PC-3 (cell line): ENCODE data around the gene SCFD1. TPM values are rescaled to one million over a fixed set of nuclear protein-coding genes. Genes with fewer than 3 reads are reported as not detected.
A peak's percentile ranks its signal among the peaks of the same experiment; 100 is the strongest.

Experiments used
- ATAC-seq: fragments of 200-7000 bp; cut with Tn5 transposase; 2 replicates; pipeline ENCODE4 v1.9.1; 2020; ENCODE audit warnings: mild to moderate bottlenecking, moderate library complexity
- BruUV-seq: library from RNA; stranded (reverse); fragments of 400-500 nt; replicated peaks from 2 replicates; lab custom pipeline; 2021; lab: Mats Ljungman, UMichigan
- CTCF ChIA-PET: fragments of 300-600 bp; sonication (Branson Sonifier 250); formaldehyde crosslinking; loops from one replicate; lab custom pipeline; 2022; ENCODE audit warnings: antibody characterized with exemption; lab: Charles Lee
- POLR2A ChIA-PET: fragments of 300-600 bp; sonication (Branson Sonifier 250); formaldehyde crosslinking; loops from one replicate; lab custom pipeline; 2022; ENCODE audit warnings: antibody characterized with exemption; ENCODE audit not compliant: unreplicated experiment; lab: Charles Lee
- DNase-seq: peaks from one replicate; pipeline ENCODE4 v3.0.0-alpha.2; 2015
- H2AFZ ChIP-seq: fragments of 300-600 bp; sonication (generic); 2 replicates; pipeline ENCODE4 v1.6.0; 2016; ENCODE audit warnings: antibody characterized with exemption, low read length
- H3F3A ChIP-seq: fragments of 300-600 bp; sonication (generic); one replicate; pipeline ENCODE4 v1.6.0; 2017; ENCODE audit warnings: antibody characterized with exemption, low read length, control low read depth, mild to moderate bottlenecking; ENCODE audit not compliant: unreplicated experiment
- H3K27ac ChIP-seq: fragments of 300-600 bp; sonication (generic); 2 replicates; pipeline ENCODE4 v1.5.1; 2016; ENCODE audit warnings: mild to moderate bottlenecking, low read length
- H3K27me3 ChIP-seq: fragments of 300-600 bp; sonication (generic); 2 replicates; pipeline ENCODE4 v1.6.1; 2016; ENCODE audit warnings: low read length, mixed read lengths
- H3K36me3 ChIP-seq: fragments of 300-600 bp; sonication (generic); 2 replicates; pipeline ENCODE4 v1.6.1; 2016; ENCODE audit warnings: low read depth, mixed run types, low read length, mixed read lengths
- H3K4me1 ChIP-seq: fragments of 300-600 bp; sonication (generic); 2 replicates; pipeline ENCODE4 v1.5.1; 2016; ENCODE audit warnings: low read length; ENCODE audit not compliant: insufficient read depth
- H3K4me2 ChIP-seq: fragments of 300-600 bp; sonication (generic); 2 replicates; pipeline ENCODE4 v1.6.0; 2016; ENCODE audit warnings: low read length
- H3K4me3 ChIP-seq: fragments of 300-600 bp; sonication (generic); 2 replicates; pipeline ENCODE4 v1.5.1; 2016; ENCODE audit warnings: mild to moderate bottlenecking, low read length, mixed read lengths
- H3K79me2 ChIP-seq: fragments of 300-600 bp; sonication (generic); 2 replicates; pipeline ENCODE4 v1.6.1; 2017; ENCODE audit warnings: low read length, mixed read lengths
- H3K9ac ChIP-seq: fragments of 300-600 bp; sonication (generic); 2 replicates; pipeline ENCODE4 v1.6.0; 2016; ENCODE audit warnings: mild to moderate bottlenecking, low read length
- H3K9me2 ChIP-seq: fragments of 300-600 bp; sonication (generic); replicated peaks from 2 replicates; pipeline ENCODE4 v1.6.1; 2016; ENCODE audit warnings: mixed run types, low read length, mixed read lengths
- H3K9me3 ChIP-seq: fragments of 300-600 bp; sonication (generic); 2 replicates; pipeline ENCODE4 v1.6.1; 2016; ENCODE audit warnings: low read length, mixed read lengths
- H4K20me1 ChIP-seq: fragments of 300-600 bp; sonication (generic); 2 replicates; pipeline ENCODE4 v1.6.1; 2016; ENCODE audit warnings: low read length, mixed read lengths
- EZH2 ChIP-seq: fragments of 300-600 bp; sonication (generic); IDR thresholded peaks from one replicate; pipeline ENCODE4 v1.6.1; 2017; ENCODE audit warnings: antibody characterized with exemption, mild to moderate bottlenecking, low read length; ENCODE audit not compliant: unreplicated experiment
- EZH2phosphoT487 ChIP-seq: fragments of 300-600 bp; sonication (generic); IDR thresholded peaks from 2 replicates; pipeline ENCODE4 v1.6.1; 2018; ENCODE audit warnings: mild to moderate bottlenecking, antibody characterized with exemption, low read length, borderline replicate concordance
- intact Hi-C: fragments of 100-400 bp; cut with micrococcal nuclease; formaldehyde crosslinking; loops from 2 replicates; pipeline ENCODE4 v1.9.0; 2023
- total RNA-seq: library from RNA; depleted of rRNA; stranded (reverse); fragments of >200 nt; gene quantifications from 2 replicates; pipeline ENCODE4 v1.2.3, GENCODE V29; 2014
- TF ChIP-seq, protein P1 (sequence below): fragments of 300-600 bp; sonication (generic); conservative IDR thresholded peaks from 2 replicates; pipeline ENCODE4 v1.5.1; 2017; ENCODE audit warnings: antibody characterized with exemption, low read depth, mild to moderate bottlenecking, low read length

The SCFD1 gene
- total RNA-seq, 1 experiment from 2014 or later, result 72.3 TPM

- H3K9me2 ChIP-seq, result no peaks in the 10 kb centered on the region
- 0 out of 2 replicates have a peak, but pooled peaks cover 15% of the 10 kb centered on the region for H4K20me1 ChIP-seq
- peaks cover 21% of the 10 kb centered on the region for H3K4me1 ChIP-seq
- BruUV-seq, result no TSS peak
- intact Hi-C loops, result loop anchor here (5.0 kb wide), 1 partner anchor 1067 kb away; no protein-coding TSS in a partner anchor
- H3K79me2 ChIP-seq, result no peaks in the 10 kb centered on the region
- H3F3A ChIP-seq, result peaks cover 6% of the 10 kb centered on the region
- CTCF ChIA-PET, result no interaction called here
- no peak overlapping the region for H2AFZ ChIP-seq
- H3K4me2 ChIP-seq, result no peak overlapping the region
- H3K4me3 ChIP-seq, result no peak overlapping the region
- POLR2A ChIA-PET, result no interaction called here
- no peak for DNase-seq
- no peak for ATAC-seq
- peaks cover 40% of the 10 kb centered on the region for H3K36me3 ChIP-seq
- TF ChIP-seq EZH2 (no peak), EZH2phosphoT487 (no peak)
- TF ChIP-seq, protein P1, sequence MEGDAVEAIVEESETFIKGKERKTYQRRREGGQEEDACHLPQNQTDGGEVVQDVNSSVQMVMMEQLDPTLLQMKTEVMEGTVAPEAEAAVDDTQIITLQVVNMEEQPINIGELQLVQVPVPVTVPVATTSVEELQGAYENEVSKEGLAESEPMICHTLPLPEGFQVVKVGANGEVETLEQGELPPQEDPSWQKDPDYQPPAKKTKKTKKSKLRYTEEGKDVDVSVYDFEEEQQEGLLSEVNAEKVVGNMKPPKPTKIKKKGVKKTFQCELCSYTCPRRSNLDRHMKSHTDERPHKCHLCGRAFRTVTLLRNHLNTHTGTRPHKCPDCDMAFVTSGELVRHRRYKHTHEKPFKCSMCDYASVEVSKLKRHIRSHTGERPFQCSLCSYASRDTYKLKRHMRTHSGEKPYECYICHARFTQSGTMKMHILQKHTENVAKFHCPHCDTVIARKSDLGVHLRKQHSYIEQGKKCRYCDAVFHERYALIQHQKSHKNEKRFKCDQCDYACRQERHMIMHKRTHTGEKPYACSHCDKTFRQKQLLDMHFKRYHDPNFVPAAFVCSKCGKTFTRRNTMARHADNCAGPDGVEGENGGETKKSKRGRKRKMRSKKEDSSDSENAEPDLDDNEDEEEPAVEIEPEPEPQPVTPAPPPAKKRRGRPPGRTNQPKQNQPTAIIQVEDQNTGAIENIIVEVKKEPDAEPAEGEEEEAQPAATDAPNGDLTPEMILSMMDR, result no peak
- H3K9ac ChIP-seq, result no peak overlapping the region
- no peaks in the 10 kb centered on the region for H3K27me3 ChIP-seq
- H3K27ac ChIP-seq, result no peak overlapping the region
- no peaks in the 10 kb centered on the region for H3K9me3 ChIP-seq
These were observed 8.0 kb upstream of the SCFD1 start for GRCh38 chr14:30614155-30614554.

- H3K9me3 ChIP-seq, result no peaks in the 10 kb centered on the region
- no peak overlapping the region for H3K4me2 ChIP-seq
- no peaks in the 10 kb centered on the region for H3K27me3 ChIP-seq
- ChIA-PET CTCF (no interaction called here), POLR2A (interaction anchor here (0.7 kb wide), 1 partner anchor 766 kb away, joined by 5 read pairs; no protein-coding TSS in a partner anchor)
- BruUV-seq, result no TSS peak
- ATAC-seq, result peak; percentile 31
- peaks cover 30% of the 10 kb centered on the region for H3K79me2 ChIP-seq
- no peak overlapping the region for H3K27ac ChIP-seq
- peaks cover 21% of the 10 kb centered on the region for H3K36me3 ChIP-seq
- no peak overlapping the region for H3K4me3 ChIP-seq
- intact Hi-C loops, result loop anchor here (2.0 kb wide), 1 partner anchor 59 kb away; no protein-coding TSS in a partner anchor
- H3K9ac ChIP-seq, result no peak overlapping the region
- peaks cover 3% of the 10 kb centered on the region for H3F3A ChIP-seq
- 0 out of 2 replicates have a peak, but pooled peaks cover 11% of the 10 kb centered on the region for H4K20me1 ChIP-seq
- no peak overlapping the region for H2AFZ ChIP-seq
- peak; percentile 70 for DNase-seq
- no peaks in the 10 kb centered on the region for H3K9me2 ChIP-seq
- TF ChIP-seq, protein P1, result no peak
- TF ChIP-seq EZH2 (no peak), EZH2phosphoT487 (no peak)
- peaks cover 32% of the 10 kb centered on the region for H3K4me1 ChIP-seq
These were observed 1.9 kb upstream of the SCFD1 start for GRCh38 chr14:30620178-30620577.

GRCh38 chr14:30621354-30621939, 672 bp upstream of the SCFD1 start:
- Histone ChIP-seq H3K4me2 (peak overlapping the region; percentile 92), H3K9me2 (no peaks in the 10 kb centered on the region), H3K9ac (peak overlapping the region; percentile 89), H3K36me3 (peaks cover 9% of the 10 kb centered on the region; the same call in 1 of the 2 replicates), H3K4me1 (peaks cover 32% of the 10 kb centered on the region), H3F3A (peaks cover 3% of the 10 kb centered on the region), H3K79me2 (peaks cover 42% of the 10 kb centered on the region), H3K27me3 (no peaks in the 10 kb centered on the region), H2AFZ (peak overlapping the region; percentile 91), H3K9me3 (no peaks in the 10 kb centered on the region), H3K4me3 (peak overlapping the region; percentile 81), H4K20me1 (0 out of 2 replicates have a peak, but pooled peaks cover 11% of the 10 kb centered on the region), H3K27ac (peak overlapping the region; percentile 75)
- POLR2A ChIA-PET, result interaction anchor here (0.9 kb wide), 1 partner anchor 71 kb away, joined by 6 read pairs; no protein-coding TSS in a partner anchor
- DNase-seq, result peak; percentile 30
- BruUV-seq, result TSS peak; percentile 98
- no peak for TF ChIP-seq EZH2
- no peak for TF ChIP-seq EZH2phosphoT487
- TF ChIP-seq, protein P1, result no peak
- intact Hi-C loops, result loop anchor here (2.0 kb wide), 1 partner anchor 61 kb away; no protein-coding TSS in a partner anchor
- ATAC-seq, result peak; percentile 13
- CTCF ChIA-PET, result no interaction called here
